Endometrial microvascular endothelial cells (primary cell): Measurements from ENCODE around the gene ABHD12. TPM values are rescaled to one million over a fixed set of nuclear protein-coding genes. Genes with fewer than 3 reads are reported as not detected.
"Not testable (repeated sequence)": the region's sequence is repeated elsewhere in the genome, so short reads cannot be mapped to it uniquely, and the experiment has no call there.

Experiments used
- in situ Hi-C: cut with HindIII; loops from 2 replicates; pipeline ENCODE4 v1.10.0; 2017; ENCODE audit warnings: low sequenced_read_pairs, low pct_unique_long_range_greater_than_20kb; ENCODE audit errors: inconsistent ontology term
- total RNA-seq: library from RNA; depleted of rRNA; stranded (reverse); fragments of >200 nt; gene quantifications from one replicate; pipeline ENCODE4 v1.2.3, GENCODE V29; 2015; ENCODE audit errors: inconsistent ontology term

The ABHD12 gene
- total RNA-seq, 1 donor from 2014 or later = 26.9 TPM

DNA sequence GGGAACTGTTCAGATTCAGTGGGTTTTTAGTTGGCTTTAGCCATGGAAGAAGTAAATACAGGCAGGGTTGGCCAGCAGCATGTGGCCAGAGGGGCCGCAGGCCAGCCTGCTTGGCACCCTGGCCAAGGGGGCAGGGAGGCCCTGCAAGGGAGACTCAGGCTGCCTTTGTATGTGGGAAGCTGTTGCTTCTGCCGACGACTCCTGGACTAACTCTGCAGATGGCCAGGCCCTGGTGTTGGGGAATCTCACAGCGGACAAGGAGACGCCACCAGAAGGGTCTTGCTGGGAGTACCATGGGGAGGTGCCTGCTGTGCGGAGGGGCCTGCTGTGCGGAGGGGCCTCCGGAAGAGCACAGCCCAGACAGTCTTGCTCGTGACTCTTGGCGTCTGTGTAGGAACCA lies 117.6 kb downstream of the ABHD12 start:
- in situ Hi-C loops = no loop called here

DNA sequence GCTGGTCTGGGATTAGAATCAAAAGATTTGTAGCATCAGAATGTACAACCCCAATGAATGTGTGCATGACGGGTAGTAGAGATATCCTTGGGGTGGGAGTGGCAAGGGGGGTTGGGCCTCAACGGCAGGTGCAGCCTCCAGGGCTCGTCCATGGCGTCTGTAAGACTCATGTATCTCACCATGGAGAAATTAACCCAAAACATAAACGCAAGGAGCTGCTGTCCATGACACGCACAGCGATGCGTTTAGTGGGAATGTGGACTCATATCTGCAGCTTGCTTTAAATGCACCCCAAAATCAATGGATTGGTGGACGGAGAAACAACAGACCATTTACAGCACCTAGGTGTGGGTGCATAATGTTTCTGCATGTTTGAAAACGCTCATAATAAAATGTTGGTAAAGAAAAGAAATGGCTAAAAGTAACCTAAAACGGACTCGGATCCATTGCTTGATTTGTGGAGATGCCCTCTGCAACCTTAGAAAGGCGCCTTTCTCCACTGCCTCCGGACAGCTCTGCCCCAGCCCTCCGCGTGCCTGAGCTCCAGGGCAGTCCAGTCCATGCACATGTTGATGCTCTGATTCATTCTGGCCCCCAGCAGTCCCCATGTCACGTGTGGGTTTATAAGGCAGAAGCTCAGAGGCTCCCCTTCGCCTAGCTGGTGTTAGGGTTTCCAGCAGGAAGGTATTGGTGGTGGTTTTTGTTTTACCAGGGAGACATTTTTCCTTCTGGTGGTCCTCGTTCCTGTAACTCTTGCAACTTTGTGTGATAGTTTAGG lies 118.2 kb downstream of the ABHD12 start:
- in situ Hi-C loops = no loop called here

DNA sequence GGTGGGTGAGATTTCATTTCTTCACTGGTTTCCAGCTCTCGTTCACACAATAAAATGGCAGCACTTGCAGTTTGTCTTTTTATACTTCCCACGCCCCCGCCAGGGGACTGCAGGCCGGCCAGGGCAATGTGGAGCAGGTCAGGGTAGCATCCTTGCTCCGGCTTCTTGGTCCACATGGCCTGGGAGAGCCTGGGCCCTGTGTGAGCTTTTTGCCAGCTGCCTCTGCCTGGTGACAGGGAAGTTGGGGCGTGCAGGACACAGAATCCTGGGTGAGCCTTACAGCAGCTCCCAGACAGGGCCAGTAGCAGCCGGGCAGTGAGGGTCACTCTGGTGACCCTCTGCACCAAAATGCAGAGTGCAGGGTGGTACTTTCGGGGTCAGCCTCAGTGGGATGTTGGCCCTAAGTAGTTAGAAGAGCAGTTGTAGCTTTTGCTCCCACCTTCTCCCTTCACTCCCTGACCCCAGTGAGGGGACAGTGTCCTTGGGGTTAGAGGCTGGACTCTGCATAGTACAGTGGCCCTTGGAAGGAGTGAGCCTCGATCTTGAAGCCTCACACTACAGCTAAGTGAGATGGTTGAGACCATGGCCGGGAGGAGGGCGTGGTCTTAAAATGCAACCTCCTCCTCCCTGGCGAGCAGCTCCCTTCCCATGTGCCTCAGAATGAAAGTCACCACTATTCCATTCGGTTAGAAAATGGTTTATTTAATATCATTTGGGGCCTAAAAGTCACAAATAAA lies 119.0 kb downstream of the ABHD12 start:
- in situ Hi-C loops = no loop called here

DNA sequence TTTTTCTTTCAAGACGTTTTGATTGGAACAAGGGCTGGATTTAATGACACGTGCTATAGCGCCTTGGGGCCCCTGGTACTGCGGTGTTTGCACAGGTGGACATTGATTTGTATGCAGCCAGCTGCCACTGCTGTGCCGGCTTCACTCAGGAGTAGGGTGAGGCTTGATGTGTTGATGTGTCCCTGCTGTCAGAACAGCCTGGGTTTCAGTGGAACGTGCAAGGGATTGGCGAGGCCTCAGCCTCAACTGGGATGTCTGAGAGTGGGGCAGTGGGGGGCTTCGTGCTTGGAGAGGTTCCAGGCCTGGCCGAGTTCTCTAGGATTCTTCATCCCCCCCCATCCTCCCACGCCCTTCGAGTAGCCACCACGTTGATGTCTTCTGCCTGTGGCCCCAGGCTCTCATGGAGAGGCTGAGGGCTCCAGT lies 119.8 kb downstream of the ABHD12 start:
- in situ Hi-C loops = no loop called here

DNA sequence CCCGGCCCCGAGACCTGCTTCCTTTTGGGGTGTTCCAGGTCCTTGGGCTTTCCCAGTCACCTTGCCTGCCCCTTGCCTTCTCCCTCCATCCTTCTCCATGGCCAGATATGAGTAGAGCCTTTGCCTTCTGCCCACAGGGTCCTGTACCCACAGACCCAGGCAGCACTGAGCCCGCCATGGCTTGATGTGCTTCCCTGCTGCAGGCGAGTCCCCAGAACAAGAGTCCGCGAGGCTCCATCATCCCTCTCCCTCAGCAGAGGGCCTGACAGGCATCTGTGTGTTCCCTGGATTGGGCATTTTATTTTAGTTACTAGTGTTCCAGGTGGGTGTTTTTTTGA lies 120.8 kb downstream of the ABHD12 start:
- in situ Hi-C loops = no loop called here

DNA sequence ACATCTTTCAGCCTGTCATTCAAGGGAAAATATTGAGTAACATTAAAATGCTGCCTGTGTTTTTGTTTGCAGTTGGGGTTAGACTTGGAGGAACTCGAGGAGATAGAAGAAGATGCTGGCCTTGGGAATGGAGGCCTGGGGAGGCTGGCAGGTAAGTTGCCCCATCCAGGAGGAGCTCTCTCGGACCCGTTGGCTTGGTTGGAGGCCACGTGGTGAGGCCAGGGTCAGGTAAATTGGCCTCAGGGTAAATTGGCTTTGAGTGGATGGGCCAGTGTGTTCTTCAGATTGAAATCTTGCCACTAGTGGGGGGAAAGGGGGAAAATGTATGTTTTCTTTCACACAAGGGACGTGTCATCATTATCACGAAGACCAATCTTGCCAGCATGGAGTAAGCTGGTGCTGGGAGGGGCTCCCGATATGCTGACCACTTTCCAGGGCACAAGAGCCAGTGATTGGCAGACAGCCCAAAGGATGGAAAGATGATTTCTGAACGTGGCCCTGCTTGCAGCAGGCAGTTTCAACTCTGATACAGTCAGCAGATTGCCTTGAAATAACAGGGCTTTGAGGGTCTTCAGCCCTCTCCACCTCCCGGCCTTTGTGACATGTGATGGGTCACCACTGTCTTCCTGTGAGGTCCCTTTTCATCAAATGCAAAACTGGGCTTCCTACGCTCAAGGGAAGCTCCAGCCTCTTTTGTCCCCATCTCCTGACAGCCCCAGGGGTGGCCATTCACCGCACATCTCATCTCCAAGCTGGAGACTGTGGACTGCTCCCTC lies 121.4 kb downstream of the ABHD12 start:
- in situ Hi-C loops = no loop called here

DNA sequence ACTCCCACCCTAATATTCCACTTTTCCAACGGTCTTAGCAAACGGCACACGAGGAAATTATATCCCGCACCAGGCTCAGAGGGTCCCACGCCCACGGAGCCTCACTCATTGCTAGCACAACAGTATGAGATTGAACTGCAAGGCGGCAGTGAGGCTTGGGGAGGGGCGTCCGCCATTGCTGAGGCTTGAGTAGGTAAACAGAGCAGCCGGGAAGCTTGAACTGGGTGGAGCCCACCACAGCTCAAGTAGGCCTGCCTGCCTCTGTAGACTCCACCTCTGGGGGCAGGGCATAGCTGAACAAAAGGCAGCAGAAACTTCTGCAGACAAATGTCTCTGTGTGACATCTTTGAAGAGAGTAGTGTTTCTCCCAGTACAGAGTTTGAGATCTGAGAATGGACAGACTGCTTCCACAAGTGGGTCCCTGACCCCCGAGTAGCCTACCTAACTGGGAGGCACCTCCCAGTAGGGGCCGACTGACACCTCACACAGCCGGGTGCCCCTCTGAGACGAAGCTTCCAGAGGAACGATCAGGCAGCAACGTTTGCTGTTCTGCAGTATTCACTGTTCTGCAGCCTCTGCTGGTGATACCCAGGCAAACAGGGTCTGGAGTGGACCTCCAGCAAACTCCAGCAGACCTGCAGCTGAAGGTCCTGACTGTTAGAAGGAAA lies 129.7 kb downstream of the ABHD12 start:
- in situ Hi-C loops = not testable (repeated sequence)

DNA sequence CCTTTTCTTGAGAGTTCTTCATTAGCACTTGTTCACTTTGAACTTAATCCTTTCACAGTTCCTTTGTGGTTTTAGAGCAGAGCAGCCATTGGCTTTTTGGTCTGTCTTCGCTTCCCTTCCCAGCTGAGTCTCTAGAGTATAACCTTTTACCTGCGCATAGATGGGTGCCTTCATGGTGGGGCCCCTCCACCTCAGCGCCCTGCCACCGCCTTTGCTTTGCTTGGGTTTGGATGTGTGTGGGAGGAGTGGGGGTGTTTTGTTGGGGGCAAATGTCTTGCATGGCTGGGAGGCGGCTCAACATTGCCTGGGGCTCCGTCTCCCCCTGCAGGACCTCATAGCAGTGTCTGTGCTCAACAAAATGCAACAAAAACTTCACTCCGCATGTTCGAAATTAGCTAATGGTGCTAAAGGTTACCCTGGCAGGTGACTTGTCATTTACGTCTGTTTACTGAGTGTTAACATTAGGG lies 130.8 kb downstream of the ABHD12 start:
- in situ Hi-C loops = no loop called here

DNA sequence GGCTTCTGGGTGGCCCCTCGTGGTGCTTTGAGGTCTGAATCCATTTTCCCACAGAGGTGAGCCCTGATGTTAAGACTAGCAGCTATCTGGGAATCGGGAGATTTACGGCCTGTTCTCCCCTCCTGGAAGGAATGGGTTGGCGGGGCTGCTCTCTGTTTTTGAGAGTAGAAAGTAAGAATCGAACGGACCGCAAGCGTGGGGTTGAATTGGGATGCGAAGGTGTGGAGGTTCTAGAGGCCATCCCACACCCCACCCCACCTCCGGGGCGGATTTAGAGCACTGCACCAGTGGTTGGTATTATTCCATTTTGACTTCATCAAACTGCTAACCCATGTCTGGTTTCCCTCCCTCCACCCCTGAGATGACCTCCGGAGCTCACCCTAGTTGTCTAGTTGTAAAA lies 131.3 kb downstream of the ABHD12 start:
- in situ Hi-C loops = no loop called here

DNA sequence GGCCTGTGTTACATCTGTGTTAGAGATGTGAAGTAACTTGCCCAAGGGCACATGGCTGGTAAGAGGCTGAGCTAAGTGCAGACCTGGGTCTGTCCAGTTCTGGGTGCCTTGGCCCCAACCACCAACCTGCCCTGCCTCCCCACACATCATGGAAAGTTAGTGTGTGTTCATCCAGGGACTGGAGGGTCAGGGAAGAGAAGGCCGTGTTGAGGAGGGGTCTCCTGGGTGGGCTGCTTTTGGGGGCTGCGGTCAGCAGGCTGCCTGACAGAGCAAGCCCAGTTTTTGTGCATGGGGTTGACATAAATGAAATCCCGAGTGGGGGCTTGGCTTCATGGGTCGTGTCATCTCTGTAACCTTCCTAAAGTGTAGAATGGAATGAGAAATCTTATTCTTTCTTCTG lies 131.8 kb downstream of the ABHD12 start:
- in situ Hi-C loops = no loop called here

DNA sequence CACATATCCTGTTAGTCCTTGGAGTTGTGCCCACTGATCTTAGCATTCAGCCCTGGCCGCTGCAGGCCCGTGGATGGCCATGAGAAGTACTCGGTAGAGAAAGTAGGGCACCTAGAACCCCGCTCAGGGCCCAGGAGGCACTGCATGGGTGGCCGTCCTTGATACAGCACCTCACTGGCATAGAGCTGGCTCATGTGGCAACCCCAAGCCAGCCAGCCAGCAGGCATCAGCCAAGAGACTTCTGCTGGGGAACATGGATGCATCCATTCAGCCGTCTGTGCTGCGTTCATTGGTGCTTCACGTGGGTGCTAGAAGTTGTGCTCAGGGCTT lies 132.2 kb downstream of the ABHD12 start:
- in situ Hi-C loops = no loop called here

DNA sequence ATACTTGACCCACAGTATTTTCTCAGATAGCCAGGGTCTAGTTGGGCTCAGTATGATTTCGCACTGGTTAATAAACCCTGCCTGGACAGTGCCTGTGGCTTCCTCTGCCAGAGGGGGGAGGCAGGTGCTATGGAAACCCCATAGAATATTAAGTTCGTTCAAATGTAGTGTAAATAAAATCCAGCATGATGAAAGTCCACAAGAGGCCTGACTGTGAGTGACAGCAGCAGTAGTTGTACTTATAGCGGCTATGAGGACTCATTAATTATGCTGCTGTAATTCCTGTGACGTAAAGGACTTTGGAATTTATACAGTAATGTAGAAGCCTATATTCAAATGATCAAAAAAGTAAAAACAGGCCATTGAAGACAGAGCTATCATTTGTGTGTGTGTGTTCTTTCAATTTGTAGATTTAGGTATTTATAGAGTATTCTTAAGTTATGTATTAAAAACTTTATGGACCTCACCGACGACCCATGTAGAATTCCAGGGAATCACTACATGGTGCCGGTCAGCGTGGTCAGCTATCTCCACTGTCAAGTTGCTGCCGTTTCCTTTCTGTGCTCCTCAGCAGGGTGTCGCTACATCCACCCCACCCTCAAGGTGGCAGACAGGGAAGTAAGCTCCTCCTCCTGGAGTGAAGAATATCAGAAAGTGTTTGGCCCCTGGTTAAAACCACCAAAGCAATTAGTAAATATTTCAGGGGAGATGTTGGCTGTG lies 132.7 kb downstream of the ABHD12 start:
- in situ Hi-C loops = no loop called here

DNA sequence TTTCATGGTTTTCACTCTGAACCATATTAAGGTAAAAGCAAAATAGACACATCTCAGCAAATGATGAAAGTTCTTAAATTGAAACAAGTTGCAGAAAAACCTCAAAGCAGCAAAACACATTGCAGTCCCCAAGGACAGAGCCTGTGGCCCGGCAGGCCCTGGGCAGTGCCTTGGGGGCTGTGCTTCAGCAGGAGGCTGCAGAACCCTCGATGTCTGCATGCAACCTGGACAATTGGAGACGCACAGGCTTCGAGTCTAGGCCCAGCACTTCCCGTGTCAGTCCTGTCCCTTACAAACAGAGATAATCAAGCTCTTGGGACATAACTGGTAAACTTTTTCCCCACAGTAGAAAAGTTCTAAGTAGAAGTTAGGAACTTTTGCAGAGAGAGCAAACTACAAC lies 133.5 kb downstream of the ABHD12 start:
- in situ Hi-C loops = no loop called here

DNA sequence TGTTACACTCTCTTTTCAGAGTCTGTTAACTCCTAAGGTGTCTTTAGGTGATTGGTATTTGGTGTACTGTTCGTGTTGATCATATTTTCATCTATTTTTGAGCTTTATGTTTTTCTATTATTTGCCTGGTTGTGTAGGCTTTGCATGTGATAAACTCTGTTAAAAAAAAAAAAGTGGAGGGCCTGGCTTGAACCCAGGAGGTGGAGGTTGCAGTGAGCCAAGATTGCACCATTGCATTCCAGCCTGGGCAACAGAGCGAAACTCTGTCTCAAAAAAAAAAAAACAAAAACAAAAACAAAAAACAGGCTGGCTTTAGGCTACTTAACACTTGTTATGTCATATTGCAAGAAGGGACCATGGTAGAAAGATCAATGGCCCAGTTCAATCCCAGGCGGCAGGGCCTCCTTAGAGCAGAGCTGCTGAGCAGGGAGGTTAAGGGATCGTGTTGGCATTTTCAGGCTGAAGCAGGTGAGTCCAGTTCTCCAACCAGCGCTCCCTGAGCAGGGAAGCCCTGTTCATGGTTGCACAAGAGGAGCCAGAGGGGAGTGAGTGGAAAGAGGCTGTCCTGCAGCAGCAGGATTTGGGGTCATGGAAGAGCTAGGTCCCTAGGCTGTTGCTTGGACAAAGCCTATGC lies 134.3 kb downstream of the ABHD12 start:
- in situ Hi-C loops = no loop called here

DNA sequence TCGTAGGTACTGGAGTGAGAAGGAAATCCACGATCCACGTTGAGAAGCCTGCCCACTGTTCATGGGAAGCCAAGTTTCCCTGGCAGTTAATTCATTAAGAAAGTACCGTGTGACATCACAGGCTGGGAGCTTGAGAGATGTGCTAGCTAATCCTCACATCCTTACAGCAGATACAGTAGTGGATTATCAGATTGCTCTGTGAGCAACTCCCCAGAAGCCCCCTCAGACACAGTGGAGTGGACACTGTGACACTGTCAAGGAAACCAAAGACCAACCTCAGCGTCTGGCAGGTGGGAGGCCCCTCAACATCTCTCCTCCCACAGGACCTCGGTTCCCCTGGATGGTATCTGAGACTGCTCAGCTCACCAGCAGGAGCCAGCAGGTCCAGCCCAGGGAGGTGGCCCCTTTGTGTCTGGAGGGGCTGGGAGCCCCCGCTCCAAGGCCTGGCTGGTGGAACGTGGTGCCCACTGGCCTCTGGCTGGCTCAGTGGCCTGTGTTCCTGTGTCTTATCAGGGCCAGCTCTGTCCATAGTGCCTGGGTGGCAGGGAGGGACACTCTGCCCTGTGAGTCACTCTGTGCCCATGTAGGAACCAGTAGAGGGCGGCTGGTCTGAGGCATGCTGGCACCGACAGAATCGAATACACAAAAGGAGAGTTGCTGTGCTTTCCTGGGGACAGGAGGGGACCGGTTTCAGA lies 135.5 kb downstream of the ABHD12 start:
- in situ Hi-C loops = no loop called here

DNA sequence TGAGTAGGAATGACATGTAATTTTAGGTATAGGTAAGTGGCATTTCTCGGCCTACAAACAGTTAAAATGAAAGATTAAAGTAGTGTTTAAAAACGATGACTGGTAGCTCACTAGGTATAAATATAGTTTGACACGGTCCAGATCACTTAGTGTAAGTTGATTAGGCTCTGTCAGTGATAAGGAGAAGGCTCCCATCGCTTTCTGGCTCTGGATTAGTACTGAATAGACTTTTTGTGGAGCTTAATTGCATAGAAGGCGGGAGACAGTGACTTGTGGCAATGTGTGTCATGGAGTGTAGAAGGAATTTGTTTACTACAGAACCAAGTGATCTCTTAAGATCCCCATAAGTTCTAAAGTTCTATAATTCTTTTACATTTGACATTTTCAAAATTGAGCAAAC lies 136.1 kb downstream of the ABHD12 start:
- in situ Hi-C loops = no loop called here

DNA sequence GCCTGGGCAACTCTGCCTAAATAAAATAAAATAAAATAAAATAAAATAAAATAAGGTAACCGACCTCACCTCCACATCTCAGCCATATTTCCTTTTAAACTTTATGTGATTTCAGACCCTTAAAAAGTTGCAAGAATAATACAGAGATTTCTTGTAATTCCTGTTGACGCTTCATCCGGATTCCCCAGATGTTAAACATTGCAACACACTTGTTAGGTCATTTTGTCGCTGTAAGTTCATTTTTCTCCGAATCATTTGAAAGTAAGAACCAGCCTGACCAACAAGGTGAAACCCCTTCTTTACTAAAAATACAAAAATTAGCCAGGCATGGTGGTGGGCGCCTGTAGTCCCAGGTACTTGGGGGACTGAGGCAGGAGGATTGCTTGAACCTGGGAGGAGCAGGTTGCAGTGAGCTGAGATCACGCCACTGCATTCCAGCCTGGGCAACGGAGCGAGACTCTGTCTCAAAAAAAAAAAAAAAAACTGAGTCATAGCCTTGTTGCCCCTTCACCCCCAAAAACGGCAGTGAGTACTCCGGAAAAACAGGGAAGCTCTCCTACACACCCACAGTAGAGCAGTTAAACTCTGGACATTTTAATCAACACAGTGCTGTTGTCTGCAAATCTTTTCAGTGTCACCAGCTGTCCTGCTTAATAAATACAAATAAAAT lies 136.9 kb downstream of the ABHD12 start:
- in situ Hi-C loops = no loop called here
